Stimulated activated CD4-positive, alpha-beta T cell treated with anti-CD3 and anti-CD28 coated beads, Interleukin-1b, Interleukin-23, amount 100 ng/mL, for 24 hours (primary cell): ENCODE results near the gene ZIC1.

ENCODE experiments used
- DNase-seq, 4 experiments: peaks; one replicate each; pipeline ENCODE4 v3.0.0-alpha.2; 2020; ENCODE audit warnings: low read depth in 4 of 4, low spot score in 1 of 4

The ZIC1 gene

GRCh38 chr3:147395899-147396711 is 13.1 kb upstream of the ZIC1 start:
- no peak for DNase-seq

GRCh38 chr3:147396712-147397046 is 12.5 kb upstream of the ZIC1 start:
- DNase-seq: no peak

- no peak for DNase-seq
Measured at GRCh38 chr3:147397155-147397874, 11.8 kb upstream of the ZIC1 start.

GRCh38 chr3:147397875-147398812 is 11.0 kb upstream of the ZIC1 start:
- DNase-seq: no peak

- no peak for DNase-seq
Measured at GRCh38 chr3:147398813-147399534, 10.2 kb upstream of the ZIC1 start.

- no peak for DNase-seq
Measured at GRCh38 chr3:147400111-147400510, 9.1 kb upstream of the ZIC1 start.

GRCh38 chr3:147400999-147401398 is 8.2 kb upstream of the ZIC1 start:
- DNase-seq: no peak

- no peak for DNase-seq
Measured at GRCh38 chr3:147401421-147401820, 7.7 kb upstream of the ZIC1 start.

GRCh38 chr3:147402159-147402558 is 7.0 kb upstream of the ZIC1 start:
- DNase-seq: no peak

- no peak for DNase-seq
Measured at GRCh38 chr3:147403511-147403910, 5.7 kb upstream of the ZIC1 start.

- no peak for DNase-seq
Measured at GRCh38 chr3:147404000-147404799, 5.0 kb upstream of the ZIC1 start.

GRCh38 chr3:147404800-147405230 is 4.3 kb upstream of the ZIC1 start:
- DNase-seq: no peak

GRCh38 chr3:147405231-147406027 is 3.7 kb upstream of the ZIC1 start:
- DNase-seq: no peak

GRCh38 chr3:147406028-147406931 is 2.9 kb upstream of the ZIC1 start, which contains the start of gene ZIC4:
Gene ZIC4, minus strand, starts transcription at chr3:147406543. Its CDS starts 3,746 bp downstream, at chr3:147402797.
- DNase-seq: no peak

GRCh38 chr3:147407114-147407497 is 2.1 kb upstream of the ZIC1 start:
- no peak for DNase-seq

- no peak for DNase-seq
Measured at GRCh38 chr3:147407498-147408187, 1.5 kb upstream of the ZIC1 start.
